GM23338 (cell line): ENCODE results near the gene SNAPC3. TPM values are rescaled to one million over a fixed set of nuclear protein-coding genes. Genes with fewer than 3 reads are reported as not detected.
A peak's percentile ranks its signal among the peaks of the same experiment; 100 is the strongest.

Source experiments
- ATAC-seq: fragments of 200-7000 bp; cut with Tn5 transposase; 3 replicates; pipeline ENCODE4 v1.9.1; 2020
- DNase-seq: peaks from one replicate; pipeline ENCODE4 v3.0.0-alpha.2; 2015; ENCODE audit warnings: low spot score
- H2AFZ ChIP-seq: fragments of 200-600 bp; sonication (generic); 2 replicates; pipeline ENCODE4 v1.8.0; 2016; ENCODE audit warnings: antibody characterized with exemption, mild to moderate bottlenecking, moderate library complexity
- H3F3A ChIP-seq: fragments of 200-600 bp; sonication (generic); replicated peaks from 2 replicates; pipeline ENCODE4 v1.8.0; 2017; ENCODE audit warnings: antibody characterized with exemption, mixed run types, low read depth
- H3K27ac ChIP-seq: fragments of 200-600 bp; sonication (generic); 2 replicates; pipeline ENCODE4 v1.6.1; 2016; ENCODE audit warnings: low read depth
- H3K27me3 ChIP-seq: fragments of 200-600 bp; sonication (generic); 2 replicates; pipeline ENCODE4 v1.8.0; 2016; ENCODE audit warnings: mild to moderate bottlenecking, mixed run types, moderate library complexity; ENCODE audit not compliant: insufficient read depth
- H3K36me3 ChIP-seq: fragments of 200-600 bp; sonication (generic); 2 replicates; pipeline ENCODE4 v1.8.0; 2016; ENCODE audit warnings: mild to moderate bottlenecking; ENCODE audit not compliant: insufficient read depth
- H3K4me1 ChIP-seq: fragments of 200-600 bp; sonication (generic); 2 replicates; pipeline ENCODE4 v1.8.0; 2016; ENCODE audit warnings: mild to moderate bottlenecking, moderate library complexity; ENCODE audit not compliant: insufficient read depth
- H3K4me2 ChIP-seq: fragments of 200-600 bp; sonication (generic); 2 replicates; pipeline ENCODE4 v1.7.1; 2017; ENCODE audit warnings: mixed run types
- H3K4me3 ChIP-seq: fragments of 200-600 bp; sonication (generic); 2 replicates; pipeline ENCODE4 v1.6.1; 2016; ENCODE audit warnings: mixed run types
- H3K79me2 ChIP-seq: fragments of 200-600 bp; sonication (generic); replicated peaks from 2 replicates; pipeline ENCODE4 v1.8.0; 2017; ENCODE audit warnings: mild to moderate bottlenecking; ENCODE audit not compliant: insufficient read depth
- H3K9me2 ChIP-seq: fragments of 200-600 bp; sonication (generic); 2 replicates; pipeline ENCODE4 v1.8.0; 2017; ENCODE audit not compliant: insufficient read depth
- H4K20me1 ChIP-seq: fragments of 200-600 bp; sonication (generic); replicated peaks from 2 replicates; pipeline ENCODE4 v1.8.0; 2017; ENCODE audit warnings: mild to moderate bottlenecking; ENCODE audit not compliant: insufficient read depth
- H3K27ac Mint-ChIP-seq: 2 replicates; pipeline ENCODE4 v1.8.0; 2020; ENCODE audit warnings: inconsistent platforms, mild to moderate bottlenecking, moderate library complexity, mixed read lengths
- H3K27me3 Mint-ChIP-seq: 3 replicates; pipeline ENCODE4 v1.8.0; 2022; ENCODE audit warnings: low read depth, mild to moderate bottlenecking, moderate library complexity, mixed read lengths, inconsistent platforms; ENCODE audit not compliant: insufficient read depth, poor library complexity
- H3K36me3 Mint-ChIP-seq: 3 replicates; pipeline ENCODE4 v1.8.0; 2021; ENCODE audit warnings: low read depth, mild to moderate bottlenecking, inconsistent platforms, moderate library complexity, mixed read lengths
- H3K4me1 Mint-ChIP-seq: 3 replicates; pipeline ENCODE4 v1.8.0; 2020; ENCODE audit warnings: mild to moderate bottlenecking, inconsistent platforms, mixed read lengths
- H3K4me3 Mint-ChIP-seq: 3 replicates; pipeline ENCODE4 v1.8.0; 2021; ENCODE audit warnings: moderate library complexity, mild to moderate bottlenecking, inconsistent platforms, mixed read lengths
- H3K9me3 Mint-ChIP-seq: 3 replicates; pipeline ENCODE4 v1.8.0; 2020; ENCODE audit warnings: moderate library complexity, mild to moderate bottlenecking, inconsistent platforms, mixed read lengths
- CREB1 ChIP-seq: fragments of 250-450 bp; sonication (Bioruptor Pico); IDR thresholded peaks from 2 replicates; pipeline ENCODE4 v1.5.0; 2020; ENCODE audit warnings: low read depth, mild to moderate bottlenecking, moderate library complexity
- CTCF ChIP-seq, 2 experiments: fragments of 200-600 bp in 1 of 2; sonication (generic) in 1 of 2; conservative IDR thresholded peaks; 2 replicates each; pipeline versions ENCODE4 v1.5.1 to v1.6.1; 2016 to 2017; ENCODE audit warnings: antibody characterized with exemption in 2 of 2, low read depth in 2 of 2, mild to moderate bottlenecking in 2 of 2, moderate library complexity in 1 of 2
- EZH2 ChIP-seq: fragments of 200-600 bp; sonication (generic); IDR thresholded peaks from one replicate; pipeline ENCODE4 v1.8.0; 2017; ENCODE audit warnings: antibody characterized with exemption, mild to moderate bottlenecking, low read depth; ENCODE audit not compliant: unreplicated experiment
- EZH2phosphoT487 ChIP-seq: fragments of 200-600 bp; sonication (generic); IDR thresholded peaks from one replicate; pipeline ENCODE4 v1.8.1; 2018; ENCODE audit warnings: antibody characterized with exemption; ENCODE audit not compliant: unreplicated experiment
- NANOG ChIP-seq: IDR thresholded peaks from 2 replicates; pipeline ENCODE4 v1.6.1; 2016; ENCODE audit warnings: antibody characterized with exemption, borderline replicate concordance
- POLR2AphosphoS5 ChIP-seq: IDR thresholded peaks from 2 replicates; pipeline ENCODE4 v1.6.1; 2016; ENCODE audit warnings: antibody characterized with exemption, low read depth
- ZNF331 ChIP-seq: fragments of 250-450 bp; sonication (Bioruptor Pico); IDR thresholded peaks from 2 replicates; pipeline ENCODE4 v1.5.0; 2020; ENCODE audit warnings: low read depth, mild to moderate bottlenecking, moderate library complexity
- polyA plus RNA-seq: library from polyadenylated mRNA; unstranded; fragments of >200 nt; fragmentation: Nextera tagmentation; extraction: Ambion mirVana; gene quantifications from 2 replicates; pipeline ENCODE4 v1.2.1, GENCODE V29; 2016
- total RNA-seq: library from RNA; depleted of rRNA; stranded (reverse); fragments of >200 nt; shearing (Covaris generic); gene quantifications from 2 replicates; pipeline ENCODE4 v1.2.3, GENCODE V29; 2014

Gene SNAPC3
- total and polyA plus RNA-seq, 2 experiments from 2014 or later, result 20.9 to 35.2 TPM

- H3K79me2 ChIP-seq, result no peaks in the 10 kb centered on the region
- no peaks in the 10 kb centered on the region for H4K20me1 ChIP-seq
- H3K27ac ChIP-seq, result no peak overlapping the region
- no peaks in the 10 kb centered on the region for H3K4me1 Mint-ChIP-seq
- H3K4me2 ChIP-seq, result no peak overlapping the region
- H3K36me3 Mint-ChIP-seq, result peaks cover 8% of the 10 kb centered on the region
- H3K4me3 ChIP-seq, result no peak overlapping the region
- H3K4me1 ChIP-seq, result no peaks in the 10 kb centered on the region
- H3K36me3 ChIP-seq, result no peaks in the 10 kb centered on the region
- no peak for TF ChIP-seq EZH2
- TF ChIP-seq CTCF (conservative IDR thresholded peaks at IDR 0.05; ENCODE audit: low read depth in 2 of 2), result peak; percentile 88
- H3K4me3 Mint-ChIP-seq, result no peak overlapping the region
- no peak overlapping the region for H3K27ac Mint-ChIP-seq
- H3K9me3 Mint-ChIP-seq, result peaks cover 10% of the 10 kb centered on the region
- H3F3A ChIP-seq, result no peaks in the 10 kb centered on the region
- 0 out of 2 replicates have a peak, but pooled peaks cover 2% of the 10 kb centered on the region for H3K9me2 ChIP-seq
- no peaks in the 10 kb centered on the region for H3K27me3 ChIP-seq
- peak; percentile 95 for DNase-seq
- H3K27me3 Mint-ChIP-seq, result no peaks in the 10 kb centered on the region
- peak overlapping the region; percentile 34; the same call in 1 of the 2 replicates for H2AFZ ChIP-seq
- ATAC-seq, result peak; percentile 100
Observed at GRCh38 chr9:15403155-15403554, 19.5 kb upstream of the SNAPC3 start.

GRCh38 chr9:15404171-15404570 lies 18.5 kb upstream of the SNAPC3 start:
- Histone ChIP-seq H4K20me1 (no peaks in the 10 kb centered on the region), H3K79me2 (no peaks in the 10 kb centered on the region), H3K4me3 (no peak overlapping the region), H3F3A (no peaks in the 10 kb centered on the region), H3K27me3 (no peaks in the 10 kb centered on the region), H3K27ac (no peak overlapping the region), H2AFZ (no peak overlapping the region), H3K4me1 (no peaks in the 10 kb centered on the region), H3K4me2 (no peak overlapping the region), H3K9me2 (0 out of 2 replicates have a peak, but pooled peaks cover 2% of the 10 kb centered on the region), H3K36me3 (no peaks in the 10 kb centered on the region)
- ATAC-seq (no peak), DNase-seq (no peak)
- no peaks in the 10 kb centered on the region for H3K27me3 Mint-ChIP-seq
- H3K4me1 Mint-ChIP-seq, result no peaks in the 10 kb centered on the region
- TF ChIP-seq CTCF (conservative IDR thresholded peaks at IDR 0.05; ENCODE audit: low read depth in 2 of 2), result no peak
- TF ChIP-seq EZH2, result no peak
- no peak for TF ChIP-seq POLR2AphosphoS5
- TF ChIP-seq CREB1 (CRISPR knock-in tag), result no peak
- no peak for TF ChIP-seq EZH2phosphoT487
- no peak for TF ChIP-seq NANOG
- no peak for TF ChIP-seq ZNF331 (CRISPR knock-in tag)
- no peak overlapping the region for H3K27ac Mint-ChIP-seq
- H3K4me3 Mint-ChIP-seq, result no peak overlapping the region
- H3K36me3 Mint-ChIP-seq, result peaks cover 8% of the 10 kb centered on the region
- peaks cover 10% of the 10 kb centered on the region for H3K9me3 Mint-ChIP-seq
